Measurements from ENCODE around the gene NARF.
A peak's percentile ranks its signal among the peaks of the same experiment; 100 is the strongest.
"Not testable (repeated sequence)": the region's sequence is repeated elsewhere in the genome, so short reads cannot be mapped to it uniquely, and the experiment has no call there.

NARF gene

GRCh38 chr17:82446124-82446523 lies 12.4 kb upstream of the NARF start:
- DNase-seq (ENCODE audit: low read depth in 2 of 2), result no peak

GRCh38 chr17:82446649-82447048 lies 11.9 kb upstream of the NARF start:
- DNase-seq (ENCODE audit: low read depth in 2 of 2), result no peak

- no peak for DNase-seq (ENCODE audit: low read depth in 2 of 2)
Measured at GRCh38 chr17:82447876-82448275, 10.7 kb upstream of the NARF start.

- peak; percentile 58 to 64 for DNase-seq (ENCODE audit: low read depth in 2 of 2)
Measured at GRCh38 chr17:82449131-82449882, 9.2 kb upstream of the NARF start.

GRCh38 chr17:82449883-82450356 lies 8.6 kb upstream of the NARF start:
- peak in 1 of 2 donors; percentile 32 for DNase-seq (ENCODE audit: low read depth in 2 of 2)

GRCh38 chr17:82450357-82451106 lies 8.0 kb upstream of the NARF start, which contains the start of gene CYBC1:
CYBC1 (minus strand) TSS chr17:82450752; CDS start chr17:82449254, 1,498 bp downstream.
- peak; percentile 89 to 92 for DNase-seq (ENCODE audit: low read depth in 2 of 2)

- no peak for DNase-seq (ENCODE audit: low read depth in 2 of 2)
Measured at GRCh38 chr17:82452162-82452561, 6.4 kb upstream of the NARF start.

- not testable (repeated sequence) for DNase-seq (ENCODE audit: low read depth in 2 of 2)
Measured at GRCh38 chr17:82453151-82453550, 5.4 kb upstream of the NARF start.

GRCh38 chr17:82453706-82454105 lies 4.8 kb upstream of the NARF start:
- not testable (repeated sequence) for DNase-seq (ENCODE audit: low read depth in 2 of 2)

GRCh38 chr17:82457073-82457928 lies 1.2 kb upstream of the NARF start:
- DNase-seq (ENCODE audit: low read depth in 2 of 2), result no peak

GRCh38 chr17:82457929-82458178 lies 687 bp upstream of the NARF start:
- DNase-seq (ENCODE audit: low read depth in 2 of 2), result peak in 1 of 2 donors; percentile 90

- no peak for DNase-seq (ENCODE audit: low read depth in 2 of 2)
Measured at GRCh38 chr17:82458885-82459424, 414 bp downstream of the NARF start.

- DNase-seq (ENCODE audit: low read depth in 2 of 2), result not testable (repeated sequence)
Measured at GRCh38 chr17:82459936-82460335, 1.4 kb downstream of the NARF start.

GRCh38 chr17:82461827-82462524 lies 3.4 kb downstream of the NARF start:
- DNase-seq (ENCODE audit: low read depth in 2 of 2), result no peak

GRCh38 chr17:82463391-82463790 lies 4.8 kb downstream of the NARF start:
- DNase-seq (ENCODE audit: low read depth in 2 of 2), result no peak

- no peak for DNase-seq (ENCODE audit: low read depth in 2 of 2)
Measured at GRCh38 chr17:82463925-82464566, 5.5 kb downstream of the NARF start.

GRCh38 chr17:82464567-82464929 lies 6.0 kb downstream of the NARF start:
- no peak for DNase-seq (ENCODE audit: low read depth in 2 of 2)

- no peak for DNase-seq (ENCODE audit: low read depth in 2 of 2)
Measured at GRCh38 chr17:82465023-82465603, 6.6 kb downstream of the NARF start.

- no peak for DNase-seq (ENCODE audit: low read depth in 2 of 2)
Measured at GRCh38 chr17:82468692-82469091, 10.2 kb downstream of the NARF start.

- no peak for DNase-seq (ENCODE audit: low read depth in 2 of 2)
Measured at GRCh38 chr17:82470065-82470464, 11.5 kb downstream of the NARF start.

Measured in stimulated activated CD8-positive, alpha-beta memory T cell treated with anti-CD3 and anti-CD28 coated beads, Interleukin-15, amount 100 ng/mL, for 48 hours (primary cell).